Measurements from ENCODE around the gene ADGRL2. TPM values are rescaled to one million over a fixed set of nuclear protein-coding genes. Genes with fewer than 3 reads are reported as not detected.
"Not testable (repeated sequence)": the region's sequence is repeated elsewhere in the genome, so short reads cannot be mapped to it uniquely, and the experiment has no call there.

Gene ADGRL2
- total RNA-seq, 4 donors from 2014 or later = 50.7 to 72.4 (median 54.2) TPM

- DNase-seq (ENCODE audit: low spot score) = no peak
- no peak for TF ChIP-seq CTCF (IDR thresholded peaks at IDR 0.05)
- no peak for ATAC-seq (ENCODE audit: low FRiP score)
Measured at GRCh38 chr1:81876901-81877733, 76.4 kb downstream of the ADGRL2 start.

GRCh38 chr1:81877940-81878339 lies 77.2 kb downstream of the ADGRL2 start:
- ATAC-seq (ENCODE audit: low FRiP score) (no peak), DNase-seq (ENCODE audit: low spot score) (no peak)
- TF ChIP-seq CTCF (IDR thresholded peaks at IDR 0.05) = no peak

- no peak for TF ChIP-seq CTCF (IDR thresholded peaks at IDR 0.05)
- DNase-seq (ENCODE audit: low spot score) (no peak), ATAC-seq (ENCODE audit: low FRiP score) (no peak)
Measured at GRCh38 chr1:81878538-81878937, 77.8 kb downstream of the ADGRL2 start.

GRCh38 chr1:81880781-81881180 lies 80.0 kb downstream of the ADGRL2 start:
- no peak for DNase-seq (ENCODE audit: low spot score)
- no peak for TF ChIP-seq CTCF (IDR thresholded peaks at IDR 0.05)
- ATAC-seq (ENCODE audit: low FRiP score) = no peak

GRCh38 chr1:81885291-81885690 lies 84.6 kb downstream of the ADGRL2 start:
- no peak for ATAC-seq (ENCODE audit: low FRiP score)
- no peak for TF ChIP-seq CTCF (IDR thresholded peaks at IDR 0.05)
- no peak for DNase-seq (ENCODE audit: low spot score)

- DNase-seq (ENCODE audit: low spot score); ATAC-seq (ENCODE audit: low FRiP score): not testable (repeated sequence)
Measured at GRCh38 chr1:81886292-81886691, 85.6 kb downstream of the ADGRL2 start.

- DNase-seq (ENCODE audit: low spot score) = no peak
- no peak for TF ChIP-seq CTCF (IDR thresholded peaks at IDR 0.05)
- ATAC-seq (ENCODE audit: low FRiP score) = no peak
Measured at GRCh38 chr1:81887421-81888144, 86.8 kb downstream of the ADGRL2 start.

Data from omental fat pad (tissue), 4 donors.